Measurements from ENCODE around the gene CCDC117.

The CCDC117 gene

DNA sequence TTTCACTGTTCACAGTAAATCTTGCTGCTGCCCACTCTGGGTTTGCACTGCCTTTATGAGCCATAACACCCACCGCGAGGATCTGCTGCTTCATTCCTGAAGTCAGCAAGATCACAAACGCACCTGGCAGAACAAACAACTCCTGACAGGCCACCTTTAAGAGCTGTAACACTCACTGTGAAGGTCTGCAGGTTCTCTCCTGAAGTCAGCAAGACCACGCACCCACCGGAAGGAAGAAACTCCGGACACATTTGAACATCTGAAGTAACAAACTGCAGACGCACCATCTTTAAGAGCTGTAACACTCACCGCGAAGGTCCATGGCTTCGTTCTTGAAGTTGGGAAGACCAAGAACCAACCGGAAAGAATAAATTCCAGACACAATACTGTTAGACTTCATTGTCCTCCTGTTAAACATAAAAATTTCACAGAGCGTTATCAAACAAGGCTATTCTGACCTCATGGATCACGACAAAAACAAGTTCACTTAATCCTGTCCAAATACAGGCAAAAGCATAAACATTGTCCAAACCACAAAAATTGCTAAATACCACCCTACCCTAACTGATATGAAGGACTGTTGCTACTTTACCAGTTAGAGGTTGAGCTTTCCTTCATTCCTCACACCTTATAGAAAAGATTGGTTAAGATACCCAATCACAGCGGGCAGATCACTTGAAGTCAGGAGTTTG is 3.0 kb upstream of the CCDC117 start:
- no peak for DNase-seq (ENCODE audit: low spot score)

DNA sequence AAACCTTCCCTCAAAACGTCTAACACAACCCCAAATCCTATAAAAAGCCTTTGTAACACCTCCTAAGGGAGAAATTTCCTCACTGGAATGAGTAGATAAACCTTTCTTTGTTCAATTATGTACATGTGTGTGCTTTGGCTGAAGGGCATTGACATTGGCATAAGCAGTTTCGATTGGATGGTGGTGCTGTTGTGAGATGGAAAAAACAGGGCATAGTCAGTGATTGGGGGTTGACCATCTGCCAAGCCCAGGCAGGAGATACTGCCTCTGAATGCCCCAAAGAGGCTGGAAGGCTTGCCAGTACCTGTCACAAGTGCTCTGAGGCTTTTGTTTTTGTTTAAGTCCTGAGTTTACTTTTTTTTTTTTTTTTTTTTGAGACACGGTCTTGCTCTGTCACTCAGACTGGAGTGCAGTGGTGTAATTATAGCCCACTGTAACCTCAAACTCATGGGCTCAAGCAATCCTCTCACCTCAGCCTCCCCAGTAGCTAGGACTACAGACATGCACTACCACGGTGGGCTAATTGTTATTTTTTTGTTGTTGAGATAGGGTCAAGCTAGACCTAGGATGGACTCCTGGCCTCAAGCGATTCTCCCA is 1.2 kb upstream of the CCDC117 start:
- no peak for DNase-seq (ENCODE audit: low spot score)

DNA sequence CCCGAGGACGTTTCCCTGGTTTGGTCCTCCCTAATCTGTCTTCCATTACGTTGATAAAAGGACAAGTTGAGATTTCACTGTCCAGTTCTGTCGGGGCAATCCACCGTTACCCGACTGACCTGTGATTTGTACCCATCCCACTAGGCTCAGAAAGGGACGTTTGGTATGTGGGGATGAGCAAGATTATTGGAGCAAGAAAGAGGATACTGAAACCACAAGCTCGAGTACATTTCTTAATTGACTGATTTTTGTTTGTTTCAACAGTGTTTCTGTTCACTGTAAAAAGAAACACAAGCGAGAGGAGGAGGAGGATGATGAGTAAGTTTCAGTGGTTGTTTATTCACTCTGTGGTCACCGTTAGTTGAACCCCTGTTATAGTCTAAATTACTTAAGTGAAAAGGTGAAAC is 969 bp downstream of the CCDC117 start:
- peak; percentile 78 for DNase-seq (ENCODE audit: low spot score)

DNA sequence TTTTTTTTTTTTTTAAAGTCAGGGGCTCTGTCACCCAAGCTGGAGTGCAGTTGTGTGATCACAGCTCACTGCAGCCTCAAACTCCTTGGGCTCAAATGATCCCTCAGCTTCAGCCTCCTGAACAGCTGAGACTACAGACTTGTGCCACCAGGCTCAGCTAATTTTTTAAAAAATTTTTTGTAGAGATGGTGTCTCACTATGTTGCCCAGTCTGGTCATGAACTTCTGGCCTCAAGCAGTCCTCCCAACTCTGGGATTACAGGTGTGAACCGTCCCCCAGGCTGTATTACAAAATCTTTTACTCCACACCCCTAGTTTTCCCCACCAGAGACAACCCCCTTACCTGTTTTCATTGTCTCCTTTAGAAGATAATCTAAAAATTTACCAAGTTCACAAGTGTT is 1.9 kb downstream of the CCDC117 start:
- no peak for DNase-seq (ENCODE audit: low spot score)

DNA sequence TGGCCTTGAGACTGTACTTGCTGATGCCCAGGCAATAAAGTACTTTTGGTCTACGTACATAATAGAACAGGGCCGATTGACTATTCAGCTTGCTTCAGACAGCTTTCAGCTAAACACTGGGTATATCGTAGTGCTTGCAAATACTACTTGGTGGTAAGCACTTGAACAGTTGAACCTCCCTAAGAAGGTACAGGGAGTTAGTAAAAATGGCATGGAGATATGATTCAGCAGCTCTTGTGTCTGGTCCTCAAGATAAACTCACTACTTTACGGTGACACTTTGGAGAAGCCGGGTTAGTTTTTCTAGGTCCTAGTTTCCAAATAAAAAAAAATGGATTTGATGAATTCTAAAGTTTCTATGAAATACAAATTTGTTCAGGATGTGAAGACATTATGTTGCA is 7.3 kb downstream of the CCDC117 start:
- DNase-seq (ENCODE audit: low spot score), result no peak

DNA sequence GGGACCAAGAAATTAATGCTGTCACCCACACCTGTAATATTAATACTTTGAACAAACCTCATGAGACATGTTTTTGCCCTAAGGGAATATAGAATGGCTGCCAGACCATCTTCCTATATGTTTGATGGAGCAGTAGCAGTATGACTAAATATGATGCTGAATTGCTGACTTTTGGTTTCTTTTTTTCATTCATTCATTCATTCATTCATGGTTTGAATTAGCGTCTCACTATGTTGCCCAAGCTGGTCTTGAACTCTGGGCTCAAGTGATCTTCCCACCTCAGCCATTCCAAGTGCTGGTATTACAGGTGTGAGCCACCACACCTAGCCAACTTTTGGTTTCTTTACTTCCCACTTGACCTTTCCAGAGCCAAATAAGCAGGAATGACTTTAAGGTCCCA is 7.8 kb downstream of the CCDC117 start:
- DNase-seq (ENCODE audit: low spot score), result no peak

DNA sequence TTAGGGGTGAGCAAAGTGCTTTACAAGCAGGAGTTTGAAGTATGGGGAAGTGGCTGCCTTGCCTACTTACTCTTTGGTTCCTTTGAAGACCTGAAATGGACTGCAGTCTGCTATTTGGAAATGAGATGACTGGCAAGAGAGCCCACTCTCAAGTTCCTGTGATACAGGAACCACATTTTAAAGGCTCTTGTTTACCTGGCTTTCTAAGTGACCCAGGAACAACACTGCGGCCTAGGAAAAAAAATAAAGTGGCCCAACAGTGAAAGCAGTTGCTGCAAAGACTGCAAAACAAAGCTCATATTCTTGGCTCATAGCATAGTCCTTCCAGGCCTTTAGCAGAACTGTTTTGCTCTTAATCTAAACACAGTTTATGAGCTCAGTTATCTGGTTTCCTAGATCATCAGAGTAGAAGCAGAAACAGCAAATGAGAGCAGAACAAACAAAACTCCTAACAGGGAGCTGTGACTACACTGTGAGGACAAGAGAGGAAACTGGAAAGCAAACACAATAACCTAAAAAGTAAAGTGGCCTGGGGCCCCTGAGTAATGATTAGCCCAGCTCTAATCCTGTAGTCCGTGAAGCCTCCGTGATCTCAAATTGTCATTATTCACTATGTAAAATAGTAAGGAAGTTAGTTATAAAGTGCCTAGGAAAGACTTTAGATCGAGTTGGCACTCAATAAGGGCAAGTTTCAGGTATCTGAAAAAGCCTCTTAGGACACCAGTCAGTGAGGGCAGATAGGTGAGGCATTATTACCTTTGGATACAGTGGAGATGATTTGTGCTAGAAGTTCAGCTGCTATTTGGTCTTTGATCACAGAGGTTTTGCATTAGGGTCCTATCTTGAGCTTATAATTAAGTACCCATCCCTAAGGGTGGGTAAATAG is 11.5 kb downstream of the CCDC117 start:
- no peak for DNase-seq (ENCODE audit: low spot score)

DNA sequence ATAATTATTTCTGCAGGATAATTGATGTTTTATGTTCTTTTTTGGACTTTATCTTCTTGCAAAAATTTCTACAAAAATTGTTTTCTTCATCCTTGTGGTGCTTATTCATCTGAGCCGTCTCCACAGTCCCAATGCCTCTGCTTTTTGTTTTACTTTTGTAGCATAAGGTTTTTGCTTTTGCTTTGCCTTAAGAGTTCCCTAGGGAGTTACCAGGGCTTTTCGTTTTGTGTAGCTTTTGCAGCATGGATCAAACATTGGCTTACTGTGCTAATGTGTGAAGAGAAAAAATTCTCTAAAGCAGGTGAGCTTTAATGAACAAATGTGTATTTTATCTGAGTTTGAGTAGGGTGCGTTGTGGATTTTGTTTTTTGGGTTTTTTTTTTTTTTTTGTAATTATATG is 16.1 kb downstream of the CCDC117 start:
- no peak for DNase-seq (ENCODE audit: low spot score)

DNA sequence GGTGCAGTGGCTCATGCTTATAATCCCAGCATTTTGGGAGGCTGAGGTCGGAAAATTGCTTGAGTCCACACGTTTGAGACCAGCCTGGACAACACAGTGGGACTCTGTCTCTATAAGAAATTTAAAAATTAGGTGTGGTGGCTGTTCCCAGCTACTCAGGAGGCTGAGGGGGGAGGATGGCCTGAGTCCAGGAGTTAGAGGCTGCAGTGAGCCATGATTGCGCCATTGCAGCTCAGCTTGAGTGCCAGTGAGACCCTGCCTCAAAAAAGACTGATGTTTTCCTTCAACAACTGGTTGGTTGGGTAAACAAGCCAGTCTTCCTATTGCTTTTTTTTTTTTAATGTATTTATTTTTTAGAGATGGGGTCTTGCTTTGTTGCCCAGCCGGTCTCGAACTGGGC is 18.6 kb downstream of the CCDC117 start:
- no peak for DNase-seq (ENCODE audit: low spot score)

DNA sequence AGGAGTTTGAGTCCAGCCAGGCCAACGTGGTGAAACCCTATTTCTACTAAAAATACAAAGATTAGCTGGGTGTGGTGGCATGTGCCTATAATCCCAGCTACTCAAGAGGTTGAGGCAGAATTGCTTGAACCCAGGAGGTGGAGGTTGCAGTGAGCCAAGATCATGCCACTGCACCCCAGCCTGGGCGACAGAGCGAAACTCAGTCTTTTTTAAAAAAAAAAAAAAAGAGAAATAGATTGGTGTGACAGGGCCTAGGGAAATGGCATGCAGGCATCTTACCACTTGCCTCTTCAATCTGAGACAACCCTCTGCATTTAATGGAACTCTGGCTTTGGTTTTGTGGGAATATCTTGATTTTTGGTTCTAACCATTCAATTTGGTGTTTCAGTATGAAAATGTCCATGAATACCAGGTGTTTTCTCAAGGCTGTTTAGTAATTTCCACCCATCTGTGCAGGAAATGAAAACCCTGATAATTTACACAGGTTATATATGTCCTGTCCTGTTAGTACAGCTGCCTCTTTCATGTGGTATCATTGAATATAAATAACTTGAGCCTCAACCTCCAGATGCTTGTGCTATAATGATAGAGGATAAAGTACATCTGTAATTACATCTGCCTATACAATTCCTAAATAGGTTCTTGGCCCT is 19.5 kb downstream of the CCDC117 start:
- DNase-seq (ENCODE audit: low spot score), result no peak

DNA sequence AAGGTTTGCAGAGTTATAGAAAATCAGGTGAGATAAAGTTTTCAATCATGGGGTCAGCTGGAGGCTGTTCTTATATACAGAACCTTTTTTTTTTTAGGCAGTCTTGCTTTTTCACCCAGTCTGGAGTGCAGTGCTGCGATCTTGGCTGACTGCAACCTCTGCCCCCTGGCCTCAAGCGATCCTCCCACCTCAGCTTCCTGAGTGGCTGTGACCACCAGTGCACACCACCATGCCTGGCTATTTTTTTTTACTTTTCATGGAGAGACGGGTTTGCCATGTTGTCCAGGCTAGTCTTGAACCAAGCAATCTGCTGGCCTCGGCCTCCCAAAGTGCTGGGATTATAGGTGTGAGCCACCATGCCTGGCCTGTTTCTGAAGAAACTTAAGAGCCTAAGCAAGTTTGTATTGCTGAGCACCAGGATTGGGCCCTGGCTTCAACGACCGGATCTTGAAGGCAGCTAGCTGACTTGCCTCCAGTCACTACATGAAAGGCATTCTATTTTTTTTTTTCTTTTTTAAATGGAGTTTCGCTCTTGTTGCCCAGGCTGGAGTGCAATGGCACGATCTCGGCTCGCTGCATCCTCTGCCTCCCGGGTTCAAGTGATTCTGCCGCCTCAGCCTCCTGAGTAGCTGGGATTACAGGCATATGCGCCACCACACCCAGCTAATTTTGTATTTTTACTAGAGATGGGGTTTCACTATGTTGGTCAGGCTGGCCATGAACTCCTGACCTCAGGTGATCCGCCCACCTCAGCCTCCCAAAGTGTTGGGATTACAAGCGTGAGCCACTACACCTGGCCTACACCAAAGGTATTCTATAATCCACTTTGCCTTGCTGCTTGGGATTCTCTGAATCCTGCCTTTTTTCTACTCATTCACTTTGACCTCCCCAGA is 20.2 kb downstream of the CCDC117 start:
- DNase-seq (ENCODE audit: low spot score), result no peak

DNA sequence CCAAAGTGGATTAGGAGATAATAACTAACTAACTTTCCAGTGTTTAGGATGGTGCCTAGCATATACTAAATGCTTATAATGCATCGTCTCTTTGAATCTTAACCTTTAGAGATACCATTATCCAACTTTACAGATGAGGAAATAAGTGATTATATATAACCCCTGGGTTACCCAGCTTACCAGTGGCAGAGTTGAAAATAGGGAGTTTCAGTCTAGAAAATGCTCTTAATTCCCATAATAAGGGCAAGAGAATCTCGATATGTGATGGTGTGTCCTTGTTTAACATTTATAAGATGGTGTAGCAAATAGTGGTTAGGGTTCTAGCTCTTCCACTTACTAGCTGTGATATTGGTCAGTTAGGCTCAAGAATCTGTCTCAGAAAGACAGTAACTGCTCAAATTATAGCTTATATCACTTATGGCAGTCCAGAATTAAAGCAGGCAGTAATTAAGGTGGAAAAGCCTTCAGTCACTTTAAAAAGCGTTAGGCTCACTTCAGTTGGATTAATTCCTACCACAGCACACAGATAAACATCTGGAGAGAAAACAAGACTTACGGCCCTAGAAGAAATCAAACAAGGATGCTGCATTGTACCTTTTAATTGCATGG is 21.6 kb downstream of the CCDC117 start:
- no peak for DNase-seq (ENCODE audit: low spot score)

DNA sequence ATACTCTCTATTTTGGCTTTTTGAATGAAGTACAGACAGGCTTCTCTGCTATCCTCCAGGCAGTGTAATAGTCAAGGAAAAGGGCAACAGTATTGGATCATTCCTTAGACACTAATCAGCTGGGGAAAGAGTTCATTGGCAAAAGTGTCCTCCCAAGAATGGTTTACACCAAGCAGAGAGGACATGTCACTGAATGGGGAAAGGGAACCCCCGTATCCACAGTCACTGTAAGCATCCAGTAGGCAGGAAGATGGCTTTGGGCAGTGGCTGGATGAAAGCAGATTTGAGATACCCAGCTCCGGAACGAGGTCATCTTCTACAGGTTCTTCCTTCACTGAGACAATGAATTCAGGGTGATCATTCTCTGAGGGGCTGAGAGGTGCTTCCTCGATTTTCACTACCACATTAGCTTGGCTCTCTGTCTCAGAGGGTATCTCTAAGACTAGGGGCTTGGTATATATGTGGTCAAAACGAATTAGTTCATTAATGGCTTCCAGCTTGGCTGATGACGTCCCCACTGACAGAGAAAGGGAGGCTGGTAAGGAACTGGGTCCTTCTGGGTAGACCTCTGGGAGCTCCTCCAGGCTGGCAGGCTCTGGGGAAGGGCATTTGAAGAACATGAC is 22.7 kb downstream of the CCDC117 start:
- no peak for DNase-seq (ENCODE audit: low spot score)

DNA sequence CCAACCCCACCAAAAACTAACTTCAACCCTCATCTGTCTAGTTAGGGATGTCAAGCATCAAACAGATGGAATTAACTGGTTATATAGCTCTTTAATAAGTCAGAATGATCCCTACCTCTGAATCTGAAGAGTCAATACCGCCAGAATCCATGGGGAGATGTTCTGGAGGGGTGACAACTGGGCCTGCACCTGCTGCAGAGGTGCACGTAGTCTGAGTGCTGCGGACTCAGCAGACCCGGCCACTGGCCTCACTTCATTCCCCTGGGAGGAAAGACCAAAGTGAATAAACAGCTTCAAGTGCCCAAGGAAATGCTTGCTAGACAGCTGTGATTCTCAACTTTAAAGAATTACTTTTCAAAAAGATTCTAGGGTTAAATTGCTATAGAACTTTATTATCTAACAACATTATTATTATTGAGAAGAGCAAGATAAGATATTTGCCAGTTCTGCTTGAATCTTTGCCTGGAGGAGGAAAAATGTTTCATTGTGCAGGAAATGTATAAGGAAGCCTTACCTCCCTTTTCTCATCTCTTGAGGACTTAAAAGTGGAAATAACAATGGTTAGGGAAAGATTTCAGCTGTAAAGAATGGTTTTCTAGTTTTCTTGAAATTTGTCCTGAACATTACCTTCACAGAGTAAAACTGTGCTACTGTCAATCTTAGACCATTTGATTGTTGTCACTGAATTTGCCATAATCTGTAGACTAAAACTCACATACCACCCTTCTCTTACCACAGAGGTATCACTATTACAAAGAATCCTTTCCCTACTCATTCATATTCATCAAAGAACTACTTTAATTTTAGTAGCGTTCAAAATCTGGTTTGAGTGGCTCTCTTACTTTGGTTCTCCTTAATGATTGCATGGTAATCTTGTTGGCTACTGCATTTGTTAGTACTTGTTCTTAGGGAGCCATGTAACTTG is 23.7 kb downstream of the CCDC117 start:
- no peak for DNase-seq (ENCODE audit: low spot score)

DNA sequence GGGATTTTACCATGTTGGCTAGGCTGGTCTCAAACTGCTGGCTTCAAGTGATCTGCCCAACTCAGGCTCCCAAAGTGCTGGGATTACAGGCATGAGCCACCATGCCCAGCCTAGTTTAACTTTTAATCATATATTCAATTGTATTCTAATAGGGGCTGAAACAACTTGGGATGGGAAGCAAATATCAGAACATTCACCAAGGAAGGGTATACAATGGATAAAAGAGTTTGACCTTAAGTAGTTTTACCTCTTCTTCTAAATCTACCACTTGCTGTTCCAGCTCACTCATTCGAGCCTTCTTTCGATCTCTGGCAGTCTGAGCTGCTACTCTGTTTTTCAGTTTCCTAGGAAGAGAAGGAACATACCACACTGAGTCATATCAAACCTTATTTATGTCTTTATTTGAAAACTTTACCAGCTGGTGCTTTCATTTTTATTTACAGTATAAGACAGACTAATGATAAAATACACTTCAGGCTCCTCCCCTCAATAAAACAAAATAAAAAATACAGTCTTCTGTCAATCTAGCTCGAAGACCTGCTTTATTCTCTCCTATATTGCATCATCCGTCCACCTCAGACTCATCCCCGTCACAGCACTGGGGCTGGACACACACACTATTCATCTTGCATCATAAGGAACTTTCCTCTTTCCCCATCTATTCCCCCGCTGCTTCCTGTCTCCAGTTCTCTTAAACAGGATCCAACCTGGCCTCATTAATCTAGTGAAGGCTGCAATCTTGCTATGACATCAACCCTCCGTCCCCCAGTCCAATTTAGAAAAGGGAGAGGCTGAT is 26.5 kb downstream of the CCDC117 start:
- peak; percentile 81 for DNase-seq (ENCODE audit: low spot score)

DNA sequence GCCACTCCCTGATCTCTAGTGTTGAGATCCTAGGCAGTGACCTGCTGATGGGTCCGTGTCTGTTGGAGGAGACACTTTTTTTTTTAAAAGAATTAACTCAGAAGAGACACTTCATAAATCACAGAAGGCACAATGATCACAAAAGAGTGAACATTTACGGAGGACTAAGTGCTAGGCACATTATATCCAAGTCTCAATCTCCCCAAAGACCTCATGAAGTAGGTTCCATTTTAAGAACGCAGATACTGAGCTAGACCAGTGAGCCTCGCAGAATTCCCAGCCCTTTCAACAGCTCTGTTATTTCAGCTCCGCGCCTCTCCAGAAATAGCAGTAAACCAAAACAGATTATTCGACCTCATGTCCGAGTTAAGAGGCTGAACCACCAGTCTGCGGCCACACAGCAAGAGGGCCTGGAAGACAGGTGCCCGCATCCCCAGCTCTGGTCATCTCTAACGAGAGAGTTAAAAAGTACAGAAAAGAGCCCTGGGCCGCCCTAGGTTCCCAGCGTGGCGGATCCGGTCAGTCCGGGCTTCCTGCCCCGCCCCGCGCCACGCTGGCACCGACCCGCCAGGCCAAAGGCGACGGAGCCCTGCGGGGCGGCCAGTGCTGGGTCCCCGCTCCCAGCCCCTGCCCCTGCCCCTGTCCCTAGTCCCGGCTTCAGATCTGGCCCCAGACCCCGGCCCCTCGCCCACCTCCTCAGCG is 27.3 kb downstream of the CCDC117 start:
- DNase-seq (ENCODE audit: low spot score), result no peak

DNA sequence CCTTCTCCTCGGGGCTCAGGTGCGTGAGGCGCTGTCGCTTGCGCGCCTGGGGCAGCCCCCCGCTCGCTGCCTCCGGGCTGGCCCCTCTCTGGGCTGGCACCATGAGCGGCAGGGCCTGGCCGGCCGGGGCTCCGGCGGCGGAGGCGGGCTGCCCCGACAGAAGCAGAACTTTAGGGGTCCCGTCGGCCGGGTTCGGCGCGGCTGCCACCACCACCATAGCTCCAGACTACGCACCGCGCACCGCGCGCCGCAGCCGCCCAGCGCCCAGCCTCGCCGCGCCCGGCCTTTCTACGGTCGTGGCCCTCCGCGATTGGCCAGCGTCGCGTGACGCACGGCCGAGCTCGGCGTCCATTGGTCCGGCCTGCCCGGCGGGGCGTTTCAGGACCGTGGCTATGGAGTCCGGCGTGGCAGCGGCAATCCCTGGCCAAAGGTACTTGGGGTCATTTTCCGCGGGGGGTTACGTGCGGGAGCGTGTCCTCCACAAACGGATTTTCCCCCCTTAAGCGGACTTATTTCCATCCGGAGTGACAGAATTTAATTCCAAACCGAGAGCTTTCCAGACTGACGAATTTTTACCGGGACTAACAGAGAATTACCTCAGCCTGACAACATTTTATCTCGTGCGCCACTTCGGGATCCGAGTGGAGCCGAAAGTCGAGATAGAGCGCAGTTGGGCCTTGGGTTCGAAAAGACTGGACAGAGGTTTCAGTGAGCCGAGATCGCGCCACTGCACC is 28.0 kb downstream of the CCDC117 start, which contains the start of gene XBP1:
Gene XBP1, minus strand, starts transcription at position 262 of the 734 bp plus-strand sequence.
- DNase-seq (ENCODE audit: low spot score), result peak; percentile 93
